Astrocyte (in vitro differentiated cells and primary cell): Measurements from ENCODE around the gene CCDC28B.

Source experiments
- EZH2 ChIP-seq: IDR thresholded peaks from 2 replicates; pipeline ENCODE4 v1.6.1; 2012; ENCODE audit warnings: mild to moderate bottlenecking, low read length, inconsistent platforms; ENCODE audit not compliant: insufficient read depth
- TF ChIP-seq, protein P1 (sequence below): IDR thresholded peaks from 2 replicates; pipeline ENCODE4 v1.5.1; 2011; ENCODE audit warnings: low read depth, mild to moderate bottlenecking, inconsistent platforms, low read length, moderate library complexity; ENCODE audit not compliant: insufficient read depth

DNA sequence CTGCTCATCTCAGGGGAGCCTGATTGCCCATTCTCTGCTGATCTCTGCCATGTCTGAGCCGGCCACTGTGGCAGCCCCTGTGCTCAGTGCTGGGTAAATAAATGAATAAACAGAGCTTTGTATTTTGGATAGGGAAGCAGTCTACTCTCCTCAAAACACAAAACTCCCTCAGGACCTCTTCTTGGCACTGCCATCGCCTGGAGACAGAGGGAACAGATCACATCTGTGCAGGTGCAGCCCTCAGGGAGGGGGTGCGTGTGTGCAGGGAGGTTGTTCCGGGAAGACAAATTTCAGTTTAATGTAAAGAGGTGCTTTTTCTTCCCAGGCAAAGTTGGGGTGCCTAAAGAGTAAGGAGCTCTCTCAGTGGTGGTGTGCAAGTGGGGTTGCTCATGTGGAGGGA lies 38.9 kb downstream of the CCDC28B start:
- TF ChIP-seq, protein P1, sequence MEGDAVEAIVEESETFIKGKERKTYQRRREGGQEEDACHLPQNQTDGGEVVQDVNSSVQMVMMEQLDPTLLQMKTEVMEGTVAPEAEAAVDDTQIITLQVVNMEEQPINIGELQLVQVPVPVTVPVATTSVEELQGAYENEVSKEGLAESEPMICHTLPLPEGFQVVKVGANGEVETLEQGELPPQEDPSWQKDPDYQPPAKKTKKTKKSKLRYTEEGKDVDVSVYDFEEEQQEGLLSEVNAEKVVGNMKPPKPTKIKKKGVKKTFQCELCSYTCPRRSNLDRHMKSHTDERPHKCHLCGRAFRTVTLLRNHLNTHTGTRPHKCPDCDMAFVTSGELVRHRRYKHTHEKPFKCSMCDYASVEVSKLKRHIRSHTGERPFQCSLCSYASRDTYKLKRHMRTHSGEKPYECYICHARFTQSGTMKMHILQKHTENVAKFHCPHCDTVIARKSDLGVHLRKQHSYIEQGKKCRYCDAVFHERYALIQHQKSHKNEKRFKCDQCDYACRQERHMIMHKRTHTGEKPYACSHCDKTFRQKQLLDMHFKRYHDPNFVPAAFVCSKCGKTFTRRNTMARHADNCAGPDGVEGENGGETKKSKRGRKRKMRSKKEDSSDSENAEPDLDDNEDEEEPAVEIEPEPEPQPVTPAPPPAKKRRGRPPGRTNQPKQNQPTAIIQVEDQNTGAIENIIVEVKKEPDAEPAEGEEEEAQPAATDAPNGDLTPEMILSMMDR = no peak
- no peak for TF ChIP-seq EZH2
